ENCODE results near the gene GPR18.
"Not testable (repeated sequence)": the region's sequence is repeated elsewhere in the genome, so short reads cannot be mapped to it uniquely, and the experiment has no call there.

GPR18 gene

DNA sequence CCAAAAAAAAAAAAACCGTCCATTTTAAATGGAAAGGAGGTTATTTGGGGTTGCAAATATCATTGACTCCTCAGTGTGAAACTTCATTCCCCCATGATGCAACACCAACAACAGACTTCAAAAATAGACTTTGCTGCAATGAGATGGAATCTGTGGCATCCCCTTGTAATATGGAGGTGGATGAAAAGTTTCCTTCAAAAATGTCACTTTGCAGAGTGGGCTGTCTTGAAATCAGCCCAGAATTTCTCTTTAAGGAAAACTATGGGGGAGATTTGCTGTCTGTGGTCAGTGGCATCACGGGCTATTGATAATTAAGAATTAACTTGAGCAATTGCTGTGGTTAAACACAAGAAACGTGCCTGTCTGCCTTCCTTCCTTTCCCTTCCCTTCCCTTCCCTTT is 1.5 kb downstream of the GPR18 start:
- H3K27me3 Mint-ChIP-seq = no peaks in the 10 kb centered on the region
- no peak for DNase-seq
- no peaks in the 10 kb centered on the region for H3K9me3 Mint-ChIP-seq
- H3K4me1 Mint-ChIP-seq = peaks cover 73% of the 10 kb centered on the region
- peak overlapping the region; percentile 75 for H3K4me3 Mint-ChIP-seq
- peak overlapping the region; percentile 77 for H3K27ac Mint-ChIP-seq
- CTCF ChIA-PET = interaction anchor here (0.7 to 1.7 kb wide), 5 partner anchors 12 to 452 kb away, joined by 3 to 8 read pairs (median 4); no protein-coding TSS in a partner anchor
- H3K36me3 Mint-ChIP-seq = peaks cover 50% of the 10 kb centered on the region

GRCh38 chr13:99256283-99256682 is 1.9 kb downstream of the GPR18 start:
- peaks cover 52% of the 10 kb centered on the region for H3K36me3 Mint-ChIP-seq
- CTCF ChIA-PET = interaction anchor here (0.7 to 1.7 kb wide), 9 partner anchors 10 to 451 kb away, joined by 3 to 8 read pairs (median 4); no protein-coding TSS in a partner anchor
- H3K27me3 Mint-ChIP-seq = no peaks in the 10 kb centered on the region
- peak overlapping the region; percentile 75 for H3K4me3 Mint-ChIP-seq
- peak overlapping the region; percentile 77 for H3K27ac Mint-ChIP-seq
- peaks cover 75% of the 10 kb centered on the region for H3K4me1 Mint-ChIP-seq
- no peaks in the 10 kb centered on the region for H3K9me3 Mint-ChIP-seq
- no peak for DNase-seq

DNA sequence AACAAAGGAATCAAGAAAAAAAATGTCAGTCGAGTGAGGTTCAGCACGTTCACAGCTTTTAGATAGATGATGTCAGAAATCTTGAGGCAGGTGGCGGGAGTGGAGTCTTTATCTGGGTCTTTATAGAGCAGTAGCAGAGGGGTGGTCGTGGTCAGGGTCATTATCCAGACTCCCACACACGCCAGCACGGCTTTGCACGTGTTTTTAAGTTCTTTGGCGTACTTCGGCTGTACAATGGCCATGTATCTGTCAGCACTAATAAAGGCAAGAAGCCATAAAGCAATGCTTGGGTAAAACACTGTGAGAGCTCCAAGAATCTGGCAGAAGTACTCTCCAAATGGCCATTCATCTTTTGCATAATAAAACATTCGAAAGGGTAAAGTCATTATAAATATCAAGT is 2.9 kb downstream of the GPR18 start:
- peaks cover 71% of the 10 kb centered on the region for H3K4me1 Mint-ChIP-seq
- H3K27ac Mint-ChIP-seq = no peak overlapping the region
- no peaks in the 10 kb centered on the region for H3K9me3 Mint-ChIP-seq
- H3K4me3 Mint-ChIP-seq = peak overlapping the region; percentile 31
- DNase-seq = no peak
- H3K27me3 Mint-ChIP-seq = no peaks in the 10 kb centered on the region
- CTCF ChIA-PET = interaction anchor here (0.7 to 1.7 kb wide), 9 partner anchors 10 to 182 kb away, joined by 3 to 8 read pairs (median 4); no protein-coding TSS in a partner anchor
- H3K36me3 Mint-ChIP-seq = peaks cover 54% of the 10 kb centered on the region

- Mint-ChIP-seq H3K27me3 (no peaks in the 10 kb centered on the region), H3K4me1 (peaks cover 70% of the 10 kb centered on the region), H3K4me3 (peak overlapping the region; percentile 31), H3K27ac (no peak overlapping the region), H3K36me3 (peaks cover 53% of the 10 kb centered on the region), H3K9me3 (no peaks in the 10 kb centered on the region)
- DNase-seq = no peak
- CTCF ChIA-PET = interaction anchor here (0.7 to 1.7 kb wide), 5 partner anchors 10 to 182 kb away, joined by 3 to 8 read pairs (median 5); no protein-coding TSS in a partner anchor
Measured at GRCh38 chr13:99254830-99255229, 3.3 kb downstream of the GPR18 start.

DNA sequence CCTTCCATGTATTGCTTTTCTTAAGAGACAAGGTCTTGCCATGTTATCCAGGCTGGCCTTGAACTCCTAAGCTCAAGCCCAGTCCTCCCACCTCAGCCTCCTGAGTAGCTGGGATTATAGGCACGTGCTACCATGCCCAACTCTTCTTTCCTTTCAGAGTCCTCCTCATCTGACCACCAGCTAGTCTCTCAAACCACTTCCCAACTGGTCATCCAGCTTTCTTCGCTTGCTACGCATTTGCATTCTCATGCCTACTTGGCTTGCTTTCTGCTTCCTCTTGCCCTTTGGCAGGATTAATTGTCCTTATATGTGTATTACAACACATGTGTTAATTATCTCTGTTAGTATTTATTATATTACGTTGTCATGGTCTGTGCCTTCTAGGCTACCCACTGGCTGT is 6.3 kb downstream of the GPR18 start:
- Mint-ChIP-seq H3K4me1 (peaks cover 53% of the 10 kb centered on the region), H3K9me3 (no peaks in the 10 kb centered on the region), H3K27ac (no peak overlapping the region), H3K27me3 (no peaks in the 10 kb centered on the region), H3K4me3 (no peak overlapping the region), H3K36me3 (peaks cover 67% of the 10 kb centered on the region)
- no peak for DNase-seq
- CTCF ChIA-PET = interaction anchor here (1.5 to 1.6 kb wide), 2 partner anchors 13 to 50 kb away, joined by 3 to 4 read pairs; no protein-coding TSS in a partner anchor

GRCh38 chr13:99250982-99251825 is 7.0 kb downstream of the GPR18 start:
- peaks cover 67% of the 10 kb centered on the region for H3K36me3 Mint-ChIP-seq
- no peaks in the 10 kb centered on the region for H3K9me3 Mint-ChIP-seq
- H3K27me3 Mint-ChIP-seq = no peaks in the 10 kb centered on the region
- peaks cover 48% of the 10 kb centered on the region for H3K4me1 Mint-ChIP-seq
- H3K27ac Mint-ChIP-seq = no peak overlapping the region
- no peak overlapping the region for H3K4me3 Mint-ChIP-seq
- CTCF ChIA-PET = interaction anchor here (1.6 kb wide), 1 partner anchor 49 kb away, joined by 4 read pairs; no protein-coding TSS in a partner anchor
- no peak for DNase-seq

- H3K9me3 Mint-ChIP-seq, H3K27me3 Mint-ChIP-seq, CTCF ChIA-PET, H3K4me3 Mint-ChIP-seq, H3K27ac Mint-ChIP-seq, DNase-seq: not testable (repeated sequence)
- Mint-ChIP-seq H3K36me3 (peaks cover 63% of the 10 kb centered on the region), H3K4me1 (peaks cover 32% of the 10 kb centered on the region)
Measured at GRCh38 chr13:99249606-99250005, 8.6 kb downstream of the GPR18 start.

- H3K4me3 Mint-ChIP-seq, CTCF ChIA-PET, DNase-seq, H3K9me3 Mint-ChIP-seq, H3K27me3 Mint-ChIP-seq, H3K27ac Mint-ChIP-seq: not testable (repeated sequence)
- Mint-ChIP-seq H3K36me3 (peaks cover 63% of the 10 kb centered on the region), H3K4me1 (peaks cover 30% of the 10 kb centered on the region)
Measured at GRCh38 chr13:99249178-99249577, 9.0 kb downstream of the GPR18 start.

- H3K9me3 Mint-ChIP-seq = no peaks in the 10 kb centered on the region
- H3K36me3 Mint-ChIP-seq = peaks cover 50% of the 10 kb centered on the region
- no peak overlapping the region for H3K27ac Mint-ChIP-seq
- CTCF ChIA-PET = no interaction called here
- H3K4me1 Mint-ChIP-seq = peaks cover 13% of the 10 kb centered on the region
- no peak overlapping the region for H3K4me3 Mint-ChIP-seq
- DNase-seq = no peak
- H3K27me3 Mint-ChIP-seq = no peaks in the 10 kb centered on the region
Measured at GRCh38 chr13:99246100-99246499, 12.1 kb downstream of the GPR18 start.

- Mint-ChIP-seq H3K36me3 (peaks cover 28% of the 10 kb centered on the region), H3K4me1 (peaks cover 57% of the 10 kb centered on the region), H3K27ac (peak overlapping the region; percentile 92), H3K27me3 (no peaks in the 10 kb centered on the region), H3K4me3 (peak overlapping the region; percentile 63), H3K9me3 (no peaks in the 10 kb centered on the region)
- peak; percentile 54 for DNase-seq
- CTCF ChIA-PET = interaction anchor here (0.9 to 1.6 kb wide), 3 partner anchors 14 to 26 kb away, joined by 3 read pairs; partner anchors contain the start of gene GPR18
Measured at GRCh38 chr13:99237981-99238662, 20.1 kb downstream of the GPR18 start.

DNA sequence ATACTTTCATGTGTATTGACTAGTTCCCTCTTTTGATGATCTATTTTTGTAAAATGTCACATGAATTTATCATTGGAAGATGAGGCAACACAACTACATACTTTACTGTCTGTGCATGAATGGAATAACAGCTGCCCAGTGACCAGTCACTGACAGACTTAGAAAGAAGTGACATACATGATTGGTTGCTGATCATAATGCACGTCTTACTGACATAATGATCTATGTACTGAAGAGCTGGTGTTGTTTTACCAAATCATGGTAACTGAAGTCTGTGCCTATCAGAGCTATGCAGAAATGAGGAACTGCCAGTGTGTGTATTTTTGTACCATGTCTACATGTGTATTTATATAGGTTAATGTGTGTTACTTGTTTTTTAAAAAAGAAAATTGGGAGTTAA is 26.5 kb downstream of the GPR18 start:
- CTCF ChIA-PET = interaction anchor here (1.1 to 1.5 kb wide), 2 partner anchors 8 to 55 kb away, joined by 3 to 4 read pairs; no protein-coding TSS in a partner anchor
- no peak for DNase-seq
- Mint-ChIP-seq H3K36me3 (peaks cover 31% of the 10 kb centered on the region), H3K4me1 (peaks cover 61% of the 10 kb centered on the region), H3K4me3 (no peak overlapping the region), H3K27me3 (no peaks in the 10 kb centered on the region), H3K9me3 (no peaks in the 10 kb centered on the region), H3K27ac (no peak overlapping the region)

GRCh38 chr13:99230991-99231390 is 27.2 kb downstream of the GPR18 start:
- Mint-ChIP-seq H3K27me3 (no peaks in the 10 kb centered on the region), H3K9me3 (no peaks in the 10 kb centered on the region), H3K4me1 (peaks cover 61% of the 10 kb centered on the region), H3K27ac (no peak overlapping the region), H3K36me3 (peaks cover 37% of the 10 kb centered on the region), H3K4me3 (no peak overlapping the region)
- no peak for DNase-seq
- CTCF ChIA-PET = interaction anchor here (1.0 to 1.5 kb wide), 2 partner anchors 35 to 55 kb away, joined by 4 to 6 read pairs; no protein-coding TSS in a partner anchor

GRCh38 chr13:99230588-99230987 is 27.6 kb downstream of the GPR18 start:
- H3K27me3 Mint-ChIP-seq, H3K27ac Mint-ChIP-seq, H3K9me3 Mint-ChIP-seq, H3K4me3 Mint-ChIP-seq, DNase-seq: not testable (repeated sequence)
- Mint-ChIP-seq H3K36me3 (peaks cover 41% of the 10 kb centered on the region), H3K4me1 (peaks cover 63% of the 10 kb centered on the region)
- CTCF ChIA-PET = interaction anchor here (1.0 kb wide), 1 partner anchor 36 kb away, joined by 6 read pairs; no protein-coding TSS in a partner anchor
